Pancreas (tissue), 10 donors: ENCODE results near the gene MATR3. TPM values are rescaled to one million over a fixed set of nuclear protein-coding genes. Genes with fewer than 3 reads are reported as not detected.

Experiments
- ATAC-seq, 4 donors: fragments of 200-7000 bp; cut with Tn5 transposase; one replicate each; pipeline versions ENCODE4 v1.8.0 to v1.9.1; 2020; ENCODE audit warnings: mild to moderate bottlenecking in 4 of 4, moderate library complexity in 4 of 4
- DNase-seq, 6 donors: peaks; one replicate each; pipeline ENCODE4 v3.0.0-alpha.2; 2020
- FAIRE-seq: peaks from 2 replicates; lab custom pipeline; 2012; peaks lifted over from hg19 to GRCh38; lab: Jason Lieb, UNC
- H3K27ac ChIP-seq, 4 donors: fragments of 200-600 bp; sonication (generic); 1 replicate in 3 of 4; 2 replicates in 1 of 4; pipeline versions ENCODE4 v1.5.0 to v1.8.0; 2020
- H3K27me3 ChIP-seq, 4 donors: fragments of 200-600 bp; one replicate each; pipeline ENCODE4 v1.8.0; 2021
- H3K36me3 ChIP-seq, 3 donors: fragments of 200-600 bp; sonication (generic) in 1 of 3; one replicate each; pipeline versions ENCODE4 v1.5.0 to v1.8.0; 2020 to 2021
- H3K4me1 ChIP-seq, 3 donors: fragments of 200-600 bp; one replicate each; pipeline ENCODE4 v1.8.0; 2021
- H3K4me3 ChIP-seq, 4 donors: fragments of 200-600 bp; sonication (generic) in 2 of 4; one replicate each; pipeline versions ENCODE4 v1.5.0 to v1.8.0; 2020 to 2021
- H3K9me3 ChIP-seq, 4 donors: fragments of 200-600 bp; one replicate each; pipeline ENCODE4 v1.8.0; 2021
- CTCF ChIP-seq, 4 donors: fragments of 200-600 bp; sonication (generic) in 3 of 4; IDR thresholded peaks; one replicate each; pipeline versions ENCODE4 v1.5.0 to v1.8.0; 2021; ENCODE audit warnings: antibody characterized with exemption in 4 of 4
- WGBS, 2 donors: extraction: QIAGEN DNeasy Blood & Tissue Kit; methylation state at CpG; one replicate each; pipeline ENCODE4 v1.1.7; 2013; 5-methylcytosine and 5-hydroxymethylcytosine counted together
- intact Hi-C, 3 donors: fragments of 100-400 bp; cut with DNase I; formaldehyde crosslinking; loops; one replicate each; pipeline versions ENCODE4 v1.11.1 to v1.14.2; 2022
- polyA plus RNA-seq, 2 donors: library from polyadenylated mRNA; stranded (reverse); fragments of 200-250 nt; gene quantifications; one replicate each; pipeline ENCODE4 v1.2.3, GENCODE V29; 2013
- total RNA-seq, 6 donors: library from RNA; stranded (reverse); fragmentation: NEBNext Ultra II Directional in 4 of 6; extraction: Animal tissue kit (Norgen Biotek cat#: 25700) in 4 of 6; gene quantifications; one replicate each; pipeline versions ENCODE4 v1.2.1 to v1.2.4, GENCODE V29; 2021 to 2023
- donor health status: healthy with polysubstance abuse.
- donor health status: DM: no; HTN: no; CAD: no; lungs with moderate emphysema.
- donor health status: DM: no; HTN: no; CAD: no.
- donor health status: control.
- donor health status: control.
- donor health status: Bipolar disorder and iron deficiency.
- donor health status: DM: yes; HTN: yes; CAD: no.
- donor health status: DM: no; HTN: no; CAD: no.
- donor health status: DM: no; HTN: no; CAD: no.
- donor health status: DM: yes; HTN: yes; CAD: no.

The MATR3 gene
- total and polyA plus RNA-seq, 8 donors, result 47.0 to 104 (median 77.6) TPM

DNA sequence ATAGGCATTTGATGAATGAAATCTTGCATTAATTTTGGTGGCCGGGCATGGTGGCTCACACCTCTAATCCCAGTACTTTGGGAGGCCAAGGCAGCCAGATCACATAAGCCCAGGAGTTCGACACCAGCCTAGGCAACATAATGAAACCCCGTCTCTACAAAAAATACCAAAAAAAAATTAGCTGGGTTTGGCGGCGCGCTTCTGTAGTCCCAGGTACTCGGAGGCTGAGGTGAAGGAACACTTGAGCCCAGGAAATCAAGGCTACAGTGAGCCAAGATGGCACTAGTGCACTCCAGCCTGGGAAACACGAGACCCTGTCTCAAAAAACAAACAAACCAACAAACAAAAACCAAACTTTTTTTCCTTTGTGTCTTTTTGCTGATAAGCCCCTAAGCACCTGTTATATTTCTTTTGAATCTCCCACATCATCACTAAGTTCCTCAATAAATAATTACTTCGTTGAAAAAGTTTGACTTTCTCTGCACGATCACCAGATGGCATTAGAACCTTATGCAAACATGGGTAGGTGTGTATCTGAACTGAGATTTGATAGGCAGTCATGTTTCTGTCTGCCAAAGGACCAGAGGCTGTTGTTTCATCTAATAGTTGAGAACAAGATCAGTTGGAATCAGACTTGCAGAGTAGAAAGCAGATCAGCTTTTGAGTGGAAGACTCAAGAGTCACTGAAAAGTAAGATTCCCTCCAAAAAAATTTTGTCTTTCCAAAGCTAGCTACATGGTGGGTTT lies 5.5 kb upstream of the MATR3 start:
- intact Hi-C loops, result no loop called here

GRCh38 chr5:139291051-139291450 lies 2.5 kb upstream of the MATR3 start:
- Histone ChIP-seq H3K9me3 (no peaks in the 10 kb centered on the region), H3K4me1 (peaks cover 0 to 7% (median 5%) of the 10 kb centered on the region in 3 donors), H3K4me3 (no peak overlapping the region), H3K27ac (no peak overlapping the region), H3K36me3 (no peaks in the 10 kb centered on the region), H3K27me3 (no peaks in the 10 kb centered on the region)
- DNase-seq, result no peak
- intact Hi-C loops, result no loop called here
- FAIRE-seq, result no peak
- 92 to 93% methylated on average over 2 of the region's 2 CpGs for WGBS, 2 donors
- no peak for ATAC-seq
- TF ChIP-seq CTCF (IDR thresholded peaks at IDR 0.05), result no peak

More for the DNA sequence above, 5.5 kb upstream of the MATR3 start:
- WGBS, 2 donors, result 44 to 54% methylated on average over 10 of the region's 10 CpGs
- peaks cover 0 to 2% (median 0%) of the 10 kb centered on the region in 3 donors for H3K36me3 ChIP-seq
- H3K27ac ChIP-seq, result no peak overlapping the region
- peak; percentile 58 to 77 (median 72) for ATAC-seq
- no peaks in the 10 kb centered on the region for H3K9me3 ChIP-seq
- FAIRE-seq, result no peak
- TF ChIP-seq CTCF (IDR thresholded peaks at IDR 0.05), result no peak
- no peak overlapping the region for H3K4me3 ChIP-seq
- DNase-seq, result no peak
- no peaks in the 10 kb centered on the region for H3K4me1 ChIP-seq
- no peaks in the 10 kb centered on the region for H3K27me3 ChIP-seq

DNA sequence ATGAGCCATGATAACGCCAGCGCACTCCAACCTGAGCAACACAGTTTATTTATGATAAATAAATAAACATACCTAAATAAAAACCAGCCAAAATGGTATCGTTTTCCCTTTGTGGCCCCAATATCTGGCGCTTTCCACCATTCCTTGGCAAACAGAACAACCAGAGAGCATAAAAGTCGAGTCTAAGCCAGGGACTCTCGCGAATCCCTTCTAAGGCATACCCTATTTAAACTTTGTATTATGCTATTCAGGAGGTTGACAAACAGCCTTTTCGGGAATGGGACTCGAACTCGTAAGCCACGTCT lies 386 bp upstream of the MATR3 start:
- Histone ChIP-seq H3K27ac (peak overlapping the region; percentile 98 to 100 (median 99)), H3K9me3 (no peaks in the 10 kb centered on the region), H3K4me3 (peak overlapping the region; percentile 26 to 93 (median 80)), H3K36me3 (no peaks in the 10 kb centered on the region), H3K4me1 (peaks cover 13 to 28% (median 22%) of the 10 kb centered on the region in 3 donors), H3K27me3 (no peaks in the 10 kb centered on the region)
- FAIRE-seq (no peak), DNase-seq (no peak), ATAC-seq (no peak)
- TF ChIP-seq CTCF (IDR thresholded peaks at IDR 0.05), result no peak
- intact Hi-C loops, result no loop called here
- 19% methylated on average over 11 of the region's 11 CpGs for whole genome bisulfite sequencing, 2 donors

DNA sequence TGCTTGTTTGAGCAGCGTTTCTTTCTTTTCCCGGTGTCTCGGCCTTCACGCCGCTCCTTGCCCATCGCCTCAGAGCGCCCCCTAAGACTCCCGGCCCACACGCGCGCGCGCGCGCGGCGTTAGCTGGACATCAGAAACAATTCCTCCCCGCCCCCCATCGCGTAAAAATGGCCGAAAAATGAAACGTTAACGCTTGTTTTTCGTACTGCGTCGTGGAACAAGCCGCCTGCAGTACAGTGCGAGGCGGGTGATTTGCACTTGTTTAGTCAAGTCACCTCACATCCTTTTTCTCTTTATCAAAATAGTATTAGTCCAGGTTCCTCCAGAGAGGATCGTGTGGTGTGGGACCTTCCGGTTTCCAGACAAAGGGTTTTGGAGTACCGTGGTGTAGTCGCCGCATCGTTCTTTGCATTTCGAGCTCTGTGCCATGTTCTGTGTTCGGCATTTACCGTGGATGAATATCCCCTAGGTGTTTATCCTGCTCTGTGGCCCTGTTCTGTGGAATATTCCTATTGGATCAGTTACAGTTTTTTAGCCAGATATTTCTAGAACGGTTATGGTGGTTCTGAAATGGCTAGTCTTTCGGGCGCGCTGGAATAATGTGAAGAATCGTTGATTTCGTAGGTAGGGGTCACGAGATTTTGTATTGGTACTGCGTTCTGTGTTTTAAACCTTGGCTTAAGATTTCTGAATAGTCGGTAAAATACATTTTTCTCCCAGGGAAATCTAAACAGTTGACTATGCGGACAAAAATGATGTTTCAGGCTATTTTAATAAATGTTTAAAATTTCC lies 1.0 kb downstream of the MATR3 start:
- Histone ChIP-seq H3K4me3 (peak overlapping the region; percentile 65 to 93 (median 80)), H3K27ac (peak overlapping the region; percentile 98 to 100 (median 99)), H3K36me3 (no peaks in the 10 kb centered on the region), H3K9me3 (no peaks in the 10 kb centered on the region), H3K27me3 (no peaks in the 10 kb centered on the region), H3K4me1 (peaks cover 24 to 39% (median 30%) of the 10 kb centered on the region in 3 donors)
- no peak for TF ChIP-seq CTCF (IDR thresholded peaks at IDR 0.05)
- ATAC-seq, result peak; percentile 38 to 66 (median 57)
- 0 to 1% methylated on average over 48 of the region's 48 CpGs for WGBS, 2 donors
- FAIRE-seq, result no peak
- DNase-seq, result peak; percentile 60 to 83 (median 68)
- intact Hi-C loops, result no loop called here
